ENCODE measurements around the gene TMEM151A.
"Not testable (repeated sequence)": the region's sequence is repeated elsewhere in the genome, so short reads cannot be mapped to it uniquely, and the experiment has no call there.

DNA sequence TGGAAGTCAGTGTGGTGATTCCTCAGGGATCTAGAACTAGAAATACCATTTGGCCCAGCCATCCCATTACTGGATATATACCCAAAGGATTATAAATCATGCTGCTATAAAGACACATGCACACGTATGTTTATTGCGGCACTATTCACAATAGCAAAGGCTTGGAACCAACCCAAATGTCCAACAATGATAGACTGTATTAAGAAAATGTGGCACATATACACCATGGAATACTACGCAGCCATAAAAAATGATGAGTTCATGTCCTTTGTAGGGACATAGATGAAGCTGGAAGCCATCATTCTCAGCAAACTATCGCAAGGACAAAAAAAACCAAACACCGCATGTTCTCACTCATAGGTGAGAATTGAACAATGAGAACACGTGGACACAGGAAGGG, 29.1 kb downstream of the TMEM151A start:
- TF ChIP-seq, protein P1, sequence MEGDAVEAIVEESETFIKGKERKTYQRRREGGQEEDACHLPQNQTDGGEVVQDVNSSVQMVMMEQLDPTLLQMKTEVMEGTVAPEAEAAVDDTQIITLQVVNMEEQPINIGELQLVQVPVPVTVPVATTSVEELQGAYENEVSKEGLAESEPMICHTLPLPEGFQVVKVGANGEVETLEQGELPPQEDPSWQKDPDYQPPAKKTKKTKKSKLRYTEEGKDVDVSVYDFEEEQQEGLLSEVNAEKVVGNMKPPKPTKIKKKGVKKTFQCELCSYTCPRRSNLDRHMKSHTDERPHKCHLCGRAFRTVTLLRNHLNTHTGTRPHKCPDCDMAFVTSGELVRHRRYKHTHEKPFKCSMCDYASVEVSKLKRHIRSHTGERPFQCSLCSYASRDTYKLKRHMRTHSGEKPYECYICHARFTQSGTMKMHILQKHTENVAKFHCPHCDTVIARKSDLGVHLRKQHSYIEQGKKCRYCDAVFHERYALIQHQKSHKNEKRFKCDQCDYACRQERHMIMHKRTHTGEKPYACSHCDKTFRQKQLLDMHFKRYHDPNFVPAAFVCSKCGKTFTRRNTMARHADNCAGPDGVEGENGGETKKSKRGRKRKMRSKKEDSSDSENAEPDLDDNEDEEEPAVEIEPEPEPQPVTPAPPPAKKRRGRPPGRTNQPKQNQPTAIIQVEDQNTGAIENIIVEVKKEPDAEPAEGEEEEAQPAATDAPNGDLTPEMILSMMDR (IDR thresholded peaks at IDR 0.05; ENCODE audit: low read depth, low read length, missing input control) = not testable (repeated sequence)
- TF ChIP-seq GABPA (IDR thresholded peaks at IDR 0.05 in 1 of 2, conservative IDR thresholded peaks at IDR 0.05 in 1 of 2); NR2F2 (IDR thresholded peaks at IDR 0.05); RXRA (IDR thresholded peaks at IDR 0.05); TAF1 (conservative IDR thresholded peaks at IDR 0.05); JUND (IDR thresholded peaks at IDR 0.05); RAD21 (IDR thresholded peaks at IDR 0.05): not testable (repeated sequence)
- TF ChIP-seq, protein P2, sequence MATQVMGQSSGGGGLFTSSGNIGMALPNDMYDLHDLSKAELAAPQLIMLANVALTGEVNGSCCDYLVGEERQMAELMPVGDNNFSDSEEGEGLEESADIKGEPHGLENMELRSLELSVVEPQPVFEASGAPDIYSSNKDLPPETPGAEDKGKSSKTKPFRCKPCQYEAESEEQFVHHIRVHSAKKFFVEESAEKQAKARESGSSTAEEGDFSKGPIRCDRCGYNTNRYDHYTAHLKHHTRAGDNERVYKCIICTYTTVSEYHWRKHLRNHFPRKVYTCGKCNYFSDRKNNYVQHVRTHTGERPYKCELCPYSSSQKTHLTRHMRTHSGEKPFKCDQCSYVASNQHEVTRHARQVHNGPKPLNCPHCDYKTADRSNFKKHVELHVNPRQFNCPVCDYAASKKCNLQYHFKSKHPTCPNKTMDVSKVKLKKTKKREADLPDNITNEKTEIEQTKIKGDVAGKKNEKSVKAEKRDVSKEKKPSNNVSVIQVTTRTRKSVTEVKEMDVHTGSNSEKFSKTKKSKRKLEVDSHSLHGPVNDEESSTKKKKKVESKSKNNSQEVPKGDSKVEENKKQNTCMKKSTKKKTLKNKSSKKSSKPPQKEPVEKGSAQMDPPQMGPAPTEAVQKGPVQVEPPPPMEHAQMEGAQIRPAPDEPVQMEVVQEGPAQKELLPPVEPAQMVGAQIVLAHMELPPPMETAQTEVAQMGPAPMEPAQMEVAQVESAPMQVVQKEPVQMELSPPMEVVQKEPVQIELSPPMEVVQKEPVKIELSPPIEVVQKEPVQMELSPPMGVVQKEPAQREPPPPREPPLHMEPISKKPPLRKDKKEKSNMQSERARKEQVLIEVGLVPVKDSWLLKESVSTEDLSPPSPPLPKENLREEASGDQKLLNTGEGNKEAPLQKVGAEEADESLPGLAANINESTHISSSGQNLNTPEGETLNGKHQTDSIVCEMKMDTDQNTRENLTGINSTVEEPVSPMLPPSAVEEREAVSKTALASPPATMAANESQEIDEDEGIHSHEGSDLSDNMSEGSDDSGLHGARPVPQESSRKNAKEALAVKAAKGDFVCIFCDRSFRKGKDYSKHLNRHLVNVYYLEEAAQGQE (IDR thresholded peaks at IDR 0.05) = not testable (repeated sequence)

All from liver (tissue), 3 donors.